K562 (cell line): ENCODE results near the gene ROBO1.

Experiments
- BRF1 ChIP-seq: IDR thresholded peaks from 3 replicates; pipeline ENCODE4 v1.6.1; 2011; ENCODE audit warnings: borderline replicate concordance, mild to moderate bottlenecking; ENCODE audit not compliant: insufficient read length; ENCODE audit errors: extremely low read depth
- ELF1 ChIP-seq: fragments of 200-800 bp; sonication (Bioruptor generic); IDR thresholded peaks from 2 replicates; pipeline ENCODE4 v1.6.1; 2016; ENCODE audit warnings: missing genetic modification characterization, missing compliant biosample characterization
- POLR2AphosphoS2 ChIP-seq: IDR thresholded peaks from 2 replicates; pipeline ENCODE4 v1.6.1; 2012; ENCODE audit warnings: low read length, improper control_type of control experiment
- POLR2B ChIP-seq: fragments of 450-650 bp; IDR thresholded peaks from 2 replicates; pipeline ENCODE4 v1.6.1; 2018; ENCODE audit warnings: low read depth; ENCODE audit not compliant: partially characterized antibody
- POLR3A ChIP-seq: IDR thresholded peaks from 2 replicates; pipeline ENCODE4 v1.6.1; 2011; ENCODE audit warnings: borderline replicate concordance, mild to moderate bottlenecking, moderate library complexity; ENCODE audit not compliant: insufficient read length, insufficient read depth; ENCODE audit errors: extremely low read depth
- RNF2 ChIP-seq: sonication (generic); IDR thresholded peaks from 2 replicates; pipeline ENCODE4 v1.6.1; 2016
- SAFB2 ChIP-seq: fragments of 200-400 bp; formaldehyde crosslinking; IDR thresholded peaks from 2 replicates; pipeline ENCODE4 v1.6.1; 2018; ENCODE audit warnings: borderline replicate concordance, low read length, low read depth, moderate library complexity; ENCODE audit not compliant: severe bottlenecking
- STAG1 ChIP-seq: sonication (generic); formaldehyde crosslinking; IDR thresholded peaks from 2 replicates; pipeline ENCODE4 v1.5.0; 2020; ENCODE audit warnings: missing genetic modification reagents, borderline replicate concordance
- ZNF133 ChIP-seq: fragments of 250-450 bp; sonication (Bioruptor Pico); IDR thresholded peaks from 2 replicates; pipeline ENCODE4 v1.4.0; 2020; ENCODE audit warnings: mild to moderate bottlenecking
- ZNF175 ChIP-seq: fragments of 200-800 bp; sonication (Bioruptor generic); IDR thresholded peaks from 2 replicates; pipeline ENCODE4 v1.6.1; 2016; ENCODE audit warnings: low read depth, mild to moderate bottlenecking, missing genetic modification characterization, missing compliant biosample characterization

- no peak for TF ChIP-seq ZNF133 (CRISPR knock-in tag)
- no peak for TF ChIP-seq ELF1
- TF ChIP-seq RNF2: no peak
- no peak for TF ChIP-seq ZNF175 (CRISPR knock-in tag)
- no peak for TF ChIP-seq POLR2AphosphoS2
- TF ChIP-seq POLR2B: no peak
- TF ChIP-seq BRF1: no peak
- TF ChIP-seq SAFB2: no peak
- no peak for TF ChIP-seq POLR3A
- no peak for TF ChIP-seq STAG1
Observed at GRCh38 chr3:79317551-79318518, 450.0 kb downstream of the ROBO1 start.
